COLO829 (cell line): ENCODE measurements around the gene MAP7D3.

Source experiments
- DNase-seq: peaks from one replicate; pipeline ENCODE4 v3.0.0; 2012; ENCODE audit warnings: low spot score

Gene MAP7D3

DNA sequence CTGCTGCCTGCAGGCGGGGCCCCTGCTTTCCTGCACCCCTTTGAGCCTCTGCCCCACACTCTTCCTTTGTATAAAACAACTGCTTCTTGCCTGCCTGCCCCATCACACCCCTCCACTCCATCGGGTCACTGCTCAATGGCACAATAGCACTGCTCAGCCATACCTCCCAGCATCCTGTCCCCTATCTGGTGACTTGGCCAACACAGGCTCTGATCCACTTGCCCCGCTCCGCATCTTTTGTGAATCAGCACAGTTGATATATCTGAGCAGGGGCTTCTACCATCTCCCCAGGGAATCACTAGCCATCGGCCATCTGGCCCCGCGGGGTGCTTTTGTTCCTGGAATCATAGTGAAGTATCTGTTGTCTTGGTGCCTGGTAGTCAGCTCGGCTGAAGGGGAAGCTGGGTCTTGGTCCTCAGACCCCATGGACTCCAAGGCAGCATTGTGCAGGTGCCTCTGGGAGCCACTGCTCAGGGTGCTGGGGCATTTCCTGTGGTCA, 45.3 kb downstream of the MAP7D3 start:
- no peak for DNase-seq

- DNase-seq: no peak
Observed at GRCh38 chrX:136204571-136204970, 46.6 kb downstream of the MAP7D3 start.

DNA sequence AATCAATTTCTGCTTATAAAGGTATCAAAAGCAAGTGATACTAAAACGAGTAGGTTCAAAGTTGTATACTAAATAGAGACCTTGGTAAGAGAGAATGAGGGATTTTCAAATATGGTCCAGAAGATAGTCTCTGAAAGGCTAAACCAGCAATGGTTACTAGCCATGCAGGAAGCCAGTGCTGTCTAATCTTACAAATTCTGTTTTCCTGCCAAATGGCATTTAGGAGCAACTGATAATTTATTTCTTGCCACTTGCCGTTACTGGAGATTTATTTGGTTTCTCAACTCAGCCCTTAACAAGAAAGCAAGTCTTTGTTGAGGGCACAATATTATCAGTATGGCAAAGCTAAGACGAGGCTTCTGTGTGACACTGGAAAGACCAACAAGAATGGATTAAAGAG, 47.2 kb downstream of the MAP7D3 start:
- no peak for DNase-seq

DNA sequence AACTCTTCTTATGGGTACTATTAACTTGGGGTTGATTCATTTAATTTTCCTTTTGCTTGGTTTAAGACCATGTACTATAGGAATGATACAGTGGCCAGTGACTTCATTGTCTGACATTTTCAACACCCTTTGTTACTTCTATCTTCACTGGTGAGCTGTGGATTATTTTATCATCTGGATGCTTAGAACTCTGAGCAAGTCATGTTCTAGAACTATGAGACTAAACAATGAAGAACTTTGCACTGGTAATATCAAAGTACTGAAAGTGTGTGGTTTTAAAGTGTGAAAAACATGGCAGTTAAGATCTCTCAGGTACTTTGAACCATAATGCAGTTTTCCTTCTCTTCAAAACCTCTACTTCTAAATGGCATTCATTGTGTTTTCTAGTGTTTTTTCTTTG, 47.8 kb downstream of the MAP7D3 start:
- no peak for DNase-seq

DNA sequence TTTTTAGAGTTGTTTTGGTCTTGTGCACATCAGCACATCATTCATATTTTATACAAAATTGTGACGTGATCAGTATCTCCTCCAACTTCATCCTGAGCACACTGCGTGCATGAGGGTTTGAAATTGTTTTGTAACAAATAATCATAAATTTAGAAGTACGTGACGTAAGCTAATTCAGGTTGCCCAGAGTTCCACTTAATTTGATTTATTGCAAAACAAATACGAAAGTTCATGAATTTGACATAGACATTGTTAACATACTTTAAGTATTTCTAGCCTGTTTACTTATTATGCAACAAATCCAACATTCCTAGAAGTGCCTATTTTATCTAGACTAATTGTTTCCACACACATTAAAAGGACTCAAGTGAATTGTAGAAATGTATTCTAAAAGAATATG, 48.3 kb downstream of the MAP7D3 start:
- no peak for DNase-seq

DNA sequence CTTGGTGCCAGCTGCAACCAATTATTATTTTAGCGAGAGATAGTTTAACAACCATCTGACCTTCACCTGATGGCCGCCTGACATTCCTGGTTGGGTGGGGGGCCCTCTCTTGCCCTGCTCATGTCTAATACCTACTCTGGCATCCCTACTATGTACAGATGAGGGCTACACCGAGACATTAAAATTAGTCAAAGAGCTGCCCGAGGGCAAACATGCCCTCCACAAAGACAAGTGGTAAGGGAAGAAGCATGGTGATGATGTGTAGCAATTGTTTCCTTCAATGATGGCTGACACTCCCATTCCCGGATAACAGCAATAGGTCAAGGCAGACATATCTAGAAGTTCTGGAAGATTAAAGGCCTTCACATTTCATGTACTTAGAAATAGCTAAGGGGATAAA, 49.6 kb downstream of the MAP7D3 start:
- no peak for DNase-seq

DNA sequence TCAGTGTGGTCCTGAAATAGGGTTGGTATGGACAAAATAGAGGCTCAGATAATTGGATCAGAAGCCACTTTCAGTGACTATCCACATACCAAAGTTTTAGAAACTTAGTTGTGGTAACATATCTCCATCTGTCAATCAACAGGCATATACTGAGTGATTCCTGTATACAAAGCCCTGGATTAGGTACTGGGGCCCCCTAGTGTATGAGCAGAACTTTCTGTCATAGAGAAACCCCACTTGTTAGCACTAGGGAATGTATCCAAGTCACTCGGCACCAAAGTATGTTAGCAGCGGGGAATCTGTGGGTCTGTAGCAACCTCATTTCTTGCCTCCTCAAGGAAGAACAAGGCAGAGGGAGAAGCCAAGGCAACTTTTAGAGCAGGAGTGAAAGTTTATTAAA, 50.7 kb downstream of the MAP7D3 start:
- peak; percentile 23 for DNase-seq

GRCh38 chrX:136199365-136199764, 51.8 kb downstream of the MAP7D3 start:
- peak; percentile 56 for DNase-seq

- no peak for DNase-seq
Observed at GRCh38 chrX:136198678-136199243, 52.4 kb downstream of the MAP7D3 start.

- DNase-seq: no peak
Observed at GRCh38 chrX:136198010-136198409, 53.2 kb downstream of the MAP7D3 start.

DNA sequence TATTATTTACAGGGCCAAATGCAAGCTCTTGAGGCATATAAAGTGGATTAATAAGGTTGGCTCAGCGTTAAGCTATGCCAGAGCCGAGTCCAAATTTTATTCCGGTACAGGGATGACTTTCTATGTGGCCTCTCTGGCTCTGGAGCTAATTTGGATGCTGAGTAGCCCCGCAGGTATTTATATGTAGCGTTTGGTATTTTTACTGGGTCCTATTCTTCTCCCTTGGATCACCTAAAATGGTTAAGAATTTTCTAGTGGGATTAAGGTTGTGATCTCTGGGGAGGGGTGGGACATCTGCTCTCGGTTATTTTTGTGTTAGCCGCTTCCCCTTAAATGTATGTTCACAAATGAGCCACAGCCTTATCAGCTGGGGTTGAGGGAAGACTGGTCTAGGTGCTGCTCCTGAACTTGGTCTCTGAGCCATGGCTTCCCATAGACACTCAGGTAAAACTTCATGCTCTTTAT, 54.5 kb downstream of the MAP7D3 start:
- DNase-seq: no peak

GRCh38 chrX:136195247-136195646, 56.0 kb downstream of the MAP7D3 start:
- DNase-seq: no peak

GRCh38 chrX:136194536-136194935, 56.7 kb downstream of the MAP7D3 start:
- no peak for DNase-seq

GRCh38 chrX:136193771-136194170, 57.4 kb downstream of the MAP7D3 start:
- DNase-seq: no peak

- no peak for DNase-seq
Observed at GRCh38 chrX:136192839-136193414, 58.3 kb downstream of the MAP7D3 start.

DNA sequence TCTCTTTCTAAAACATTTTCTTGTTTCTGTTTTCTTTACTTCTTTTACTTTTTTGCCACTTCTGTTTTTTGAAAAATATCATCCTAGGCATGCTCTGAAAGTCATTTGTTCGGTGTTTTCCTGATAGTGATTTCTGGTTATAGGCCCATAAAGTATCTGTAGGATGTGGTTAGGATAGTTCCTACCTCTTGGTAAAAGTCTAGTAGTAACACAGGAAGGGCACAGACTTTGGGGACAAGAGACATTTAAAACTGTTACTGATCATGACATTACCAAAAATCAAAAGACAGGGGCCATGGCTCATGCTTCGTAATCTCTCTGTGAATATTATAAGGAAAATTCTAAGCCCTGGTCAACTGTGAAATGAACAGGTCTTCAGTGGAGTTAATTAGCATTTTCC, 59.1 kb downstream of the MAP7D3 start:
- DNase-seq: no peak

DNA sequence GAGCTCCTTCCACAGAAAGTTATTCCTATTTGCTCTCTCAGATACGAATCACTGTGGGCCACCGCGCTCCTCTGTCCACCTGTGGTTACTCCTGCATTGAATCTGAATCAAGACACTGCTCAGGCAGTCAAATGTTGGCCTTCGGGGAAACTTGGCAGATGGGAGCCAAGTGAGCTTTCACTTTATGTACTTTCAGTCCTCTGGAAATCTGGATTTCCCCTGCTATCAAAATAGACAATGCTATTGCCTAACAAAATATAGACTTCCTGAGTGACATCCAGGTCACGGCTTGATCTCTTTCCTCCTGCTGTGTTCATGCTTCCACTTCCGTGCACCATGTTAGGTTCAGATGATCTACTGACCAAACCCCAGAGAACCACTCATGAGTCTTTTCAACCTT, 60.0 kb downstream of the MAP7D3 start:
- no peak for DNase-seq

GRCh38 chrX:136190038-136190713, 61.0 kb downstream of the MAP7D3 start:
- DNase-seq: no peak

- no peak for DNase-seq
Observed at GRCh38 chrX:136189222-136189621, 62.0 kb downstream of the MAP7D3 start.

DNA sequence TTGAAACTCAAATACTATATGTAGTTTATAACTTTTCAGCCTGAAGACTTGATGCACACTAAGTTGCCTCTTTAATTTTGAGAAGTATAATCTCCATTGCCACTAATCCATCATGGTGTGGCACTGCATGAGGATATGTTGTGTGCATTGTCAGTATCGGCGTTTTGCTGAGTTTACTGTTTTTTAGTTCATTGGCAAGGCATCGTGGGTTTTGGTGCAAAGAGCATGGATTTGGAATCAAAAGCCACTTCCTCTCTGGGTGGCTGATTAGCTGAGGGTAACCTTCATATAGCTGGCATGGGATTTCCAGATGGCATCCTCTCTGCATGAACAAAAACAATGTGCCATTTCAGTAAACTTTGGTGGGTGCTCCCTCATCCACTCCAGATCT, 65.2 kb downstream of the MAP7D3 start:
- DNase-seq: no peak

GRCh38 chrX:136185401-136186022, 65.7 kb downstream of the MAP7D3 start:
- peak; percentile 55 for DNase-seq

- DNase-seq: no peak
Observed at GRCh38 chrX:136183917-136184316, 67.3 kb downstream of the MAP7D3 start.

DNA sequence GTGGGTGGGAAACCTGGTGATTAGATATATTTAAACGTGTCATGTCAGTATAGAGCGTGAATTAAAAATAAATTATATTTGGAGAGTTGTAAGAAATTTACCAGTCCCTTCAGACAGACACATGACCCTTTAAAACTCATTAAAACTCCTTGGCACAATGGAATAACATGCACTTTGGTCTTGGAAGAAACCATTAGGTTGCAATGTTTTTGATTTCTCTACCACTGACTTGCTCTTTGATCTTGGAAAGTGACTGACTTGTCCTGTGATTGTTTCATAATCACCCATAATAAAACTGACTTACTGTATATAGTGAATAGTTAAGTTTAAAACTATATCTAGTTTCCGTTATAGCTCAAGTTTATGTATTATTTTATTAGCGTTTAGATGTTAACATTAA, 68.0 kb downstream of the MAP7D3 start:
- no peak for DNase-seq
